HG02884 (cell line): Measurements from ENCODE around the gene NTN3.

Source experiments
- ATAC-seq: cut with Tn5 transposase; IDR thresholded peaks from one replicate; pipeline ENCODE4 v1.9.1; 2021; ENCODE audit warnings: mild to moderate bottlenecking, moderate library complexity; ENCODE audit not compliant: unreplicated experiment

NTN3 gene

DNA sequence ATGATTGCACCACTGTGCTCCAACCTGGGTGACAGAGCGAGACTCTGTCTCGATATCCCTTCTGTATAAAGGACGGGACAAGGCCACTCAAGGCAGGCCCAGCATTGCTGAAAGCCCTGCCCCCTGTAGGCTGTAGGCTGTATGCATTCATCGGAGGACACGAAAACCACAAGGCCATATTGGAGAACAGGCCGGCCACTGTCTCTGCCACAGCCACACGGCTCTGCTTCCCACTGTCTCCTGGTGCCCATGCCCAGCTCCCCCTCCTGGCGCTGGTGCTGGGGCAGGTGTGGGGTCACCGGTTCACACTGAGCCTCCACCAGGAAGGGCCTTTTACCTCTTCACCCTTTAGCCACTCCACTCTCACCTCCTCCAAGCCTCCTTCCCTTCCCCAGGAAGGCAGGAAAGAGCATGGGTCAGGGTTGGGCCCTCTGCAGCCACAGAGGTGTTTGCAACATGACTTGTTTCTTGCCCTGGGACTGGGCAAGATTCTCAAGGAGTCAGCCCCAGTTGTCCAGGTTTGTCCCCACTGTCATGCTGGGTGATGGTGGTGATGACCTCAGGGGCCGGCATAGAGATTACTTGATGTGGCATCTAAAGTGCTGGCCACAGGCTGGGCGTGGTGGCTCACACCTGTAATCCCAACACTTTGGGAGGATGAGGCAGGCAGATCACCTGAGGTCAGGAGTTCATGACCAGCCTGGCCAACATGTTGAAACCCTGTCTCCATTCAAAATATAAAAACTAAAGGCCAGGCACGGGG lies 5.3 kb upstream of the NTN3 start:
- no peak for ATAC-seq

DNA sequence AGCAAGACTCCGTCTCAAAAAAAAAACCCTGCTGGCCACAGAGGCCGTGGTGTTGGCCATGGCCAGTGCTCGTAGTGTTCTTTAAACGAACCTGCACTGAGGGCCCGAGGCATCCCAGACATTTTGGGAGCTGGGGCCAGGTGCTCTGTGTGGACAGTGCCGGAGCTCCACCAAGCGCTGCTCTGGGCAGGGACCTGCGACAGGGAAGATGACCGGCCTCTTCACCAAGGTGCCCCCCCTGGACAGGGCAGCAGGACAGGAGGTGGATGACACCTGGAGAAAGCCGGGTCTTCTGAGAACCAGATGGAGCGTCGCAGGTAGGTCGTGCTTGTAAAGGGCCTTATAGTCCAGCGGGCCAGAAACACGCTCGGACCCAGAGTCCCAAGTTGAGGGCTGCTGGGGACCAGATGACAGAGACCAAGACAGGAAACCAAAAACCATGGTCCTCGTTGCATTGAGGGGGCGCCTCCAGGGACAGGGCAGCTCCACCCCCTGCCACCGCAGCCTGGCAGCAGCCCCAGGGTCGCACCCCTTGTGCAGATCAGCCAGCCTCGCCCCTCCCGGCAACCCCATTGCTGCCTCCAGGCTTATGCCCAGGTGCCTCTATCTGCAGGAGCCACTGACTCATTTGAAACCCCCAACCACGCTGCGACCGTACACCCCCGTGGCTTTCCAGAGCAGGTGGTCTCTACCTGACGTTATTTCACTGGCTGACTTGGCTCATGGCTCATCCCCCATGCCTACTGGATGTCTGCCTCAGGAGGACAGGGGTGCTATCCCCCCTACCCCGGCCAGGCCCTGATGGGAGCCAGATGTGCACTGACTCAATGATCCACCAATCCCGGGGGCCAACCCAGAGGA lies 4.2 kb upstream of the NTN3 start:
- no peak for ATAC-seq

- no peak for ATAC-seq
Measured at GRCh38 chr16:2467528-2468232, 3.4 kb upstream of the NTN3 start.

DNA sequence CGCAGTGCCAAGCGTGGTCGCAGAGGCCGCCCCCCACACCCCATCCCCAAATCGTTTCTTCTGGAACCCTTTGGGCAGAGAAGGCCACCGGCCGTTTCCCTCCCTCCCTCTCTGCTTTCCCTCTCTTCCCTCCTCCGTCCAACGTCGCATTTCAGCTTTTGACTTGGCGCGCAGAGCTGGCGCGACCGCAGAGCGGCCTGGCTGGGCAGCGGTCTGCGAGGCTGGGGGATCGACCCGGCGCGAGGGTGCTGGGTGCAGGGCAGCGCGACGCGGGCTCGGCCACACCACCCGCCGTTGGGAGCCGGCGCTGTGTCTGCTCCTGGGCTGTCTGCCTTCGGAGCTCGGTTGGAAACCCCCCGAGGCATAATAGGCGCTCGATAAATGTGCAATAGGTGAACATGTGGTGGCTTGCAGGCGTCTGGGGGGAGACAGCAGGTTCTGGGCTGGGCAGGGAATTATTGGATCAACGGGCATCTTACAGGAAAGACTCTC lies 2.8 kb upstream of the NTN3 start:
- ATAC-seq: no peak

DNA sequence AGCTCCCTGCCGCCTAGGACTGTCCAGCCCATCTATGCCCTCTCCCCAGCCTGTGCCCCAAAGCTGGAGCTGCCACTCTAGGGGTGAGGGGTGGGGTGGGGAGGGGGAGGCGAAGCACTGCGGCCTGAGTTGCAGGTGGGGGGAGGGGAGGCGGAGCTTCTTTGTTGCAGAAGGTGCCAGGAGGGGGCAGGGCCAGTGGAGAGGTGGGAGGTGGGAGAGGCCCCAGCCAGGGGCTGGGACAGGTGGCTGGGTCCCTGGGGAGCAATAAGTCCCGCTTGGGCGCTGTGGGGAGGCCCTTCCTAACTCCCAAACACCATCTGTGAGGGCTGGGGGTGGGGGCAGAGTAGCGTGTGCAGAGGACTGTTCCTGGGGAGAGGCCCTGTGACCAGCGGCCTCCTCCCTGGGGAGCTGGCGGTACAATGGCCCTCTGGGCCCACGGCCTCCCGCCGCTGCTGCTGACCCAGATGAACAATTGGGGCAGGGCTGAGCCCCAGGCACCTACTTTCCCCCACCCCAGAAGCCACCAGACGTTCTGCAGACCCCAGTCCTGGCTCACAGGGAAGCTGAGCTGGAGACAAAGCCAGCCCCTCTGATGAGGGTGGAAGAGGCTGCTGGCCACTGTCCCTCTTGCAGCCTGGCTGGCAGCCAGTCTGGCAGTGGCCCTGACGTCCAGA lies 2.2 kb upstream of the NTN3 start:
- ATAC-seq: no peak

GRCh38 chr16:2469399-2470233 lies 1.5 kb upstream of the NTN3 start:
- ATAC-seq: no peak

- no peak for ATAC-seq
Measured at GRCh38 chr16:2470234-2470601, 879 bp upstream of the NTN3 start.

- ATAC-seq: no peak
Measured at GRCh38 chr16:2470603-2471015, 488 bp upstream of the NTN3 start.

GRCh38 chr16:2471653-2472487 lies 773 bp downstream of the NTN3 start:
- no peak for ATAC-seq

- ATAC-seq: no peak
Measured at GRCh38 chr16:2472488-2472864, 1.4 kb downstream of the NTN3 start.

GRCh38 chr16:2472885-2473445 lies 1.9 kb downstream of the NTN3 start:
- ATAC-seq: no peak

DNA sequence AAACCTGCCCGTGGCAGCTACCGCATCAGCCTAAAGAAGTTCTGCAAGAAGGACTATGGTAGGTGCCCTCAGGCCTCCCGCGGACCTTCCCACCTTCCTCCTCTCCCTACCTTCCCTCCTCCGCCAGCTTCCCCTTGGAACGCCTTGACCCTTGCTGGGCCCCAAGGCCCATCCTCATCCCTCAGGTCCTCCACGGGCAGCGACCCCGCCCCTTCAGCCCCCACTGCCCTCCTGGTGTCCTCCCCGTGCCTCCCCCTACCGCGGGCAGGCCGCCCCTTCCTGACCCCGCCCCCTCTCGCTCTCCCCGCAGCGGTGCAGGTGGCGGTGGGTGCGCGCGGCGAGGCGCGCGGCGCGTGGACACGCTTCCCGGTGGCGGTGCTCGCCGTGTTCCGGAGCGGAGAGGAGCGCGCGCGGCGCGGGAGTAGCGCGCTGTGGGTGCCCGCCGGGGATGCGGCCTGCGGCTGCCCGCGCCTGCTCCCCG lies 2.4 kb downstream of the NTN3 start:
- no peak for ATAC-seq

- ATAC-seq: no peak
Measured at GRCh38 chr16:2473999-2474876, 3.1 kb downstream of the NTN3 start.

- no peak for ATAC-seq
Measured at GRCh38 chr16:2474877-2475412, 3.8 kb downstream of the NTN3 start, which contains the start of gene TBC1D24. TSS of gene TBC1D24 (plus strand) at chr16:2475127. CDS start at chr16:2496149, 21,022 bp downstream.

- ATAC-seq: no peak
Measured at GRCh38 chr16:2475413-2476344, 4.6 kb downstream of the NTN3 start.

- no peak for ATAC-seq
Measured at GRCh38 chr16:2476345-2476720, 5.2 kb downstream of the NTN3 start.
